MG63 (cell line): ENCODE measurements around the gene SLC30A5. TPM values are rescaled to one million over a fixed set of nuclear protein-coding genes. Genes with fewer than 3 reads are reported as not detected.
"Not testable (repeated sequence)": the region's sequence is repeated elsewhere in the genome, so short reads cannot be mapped to it uniquely, and the experiment has no call there.

Source experiments
- DNase-seq: peaks from one replicate; pipeline ENCODE4 v3.0.0-alpha.2; 2020
- H3K27me3 ChIP-seq: fragments of 250-450 bp; sonication (Bioruptor Pico); 2 replicates; pipeline ENCODE4 v1.5.1; 2020; ENCODE audit warnings: mild to moderate bottlenecking, moderate library complexity
- H3K36me3 ChIP-seq: fragments of 250-450 bp; sonication (Bioruptor Pico); 2 replicates; pipeline ENCODE4 v1.5.1; 2020; ENCODE audit warnings: mild to moderate bottlenecking, moderate library complexity
- H3K4me3 ChIP-seq: fragments of 250-450 bp; sonication (Bioruptor Pico); 2 replicates; pipeline ENCODE4 v1.5.1; 2020; ENCODE audit warnings: mild to moderate bottlenecking, moderate library complexity
- H3K9me3 ChIP-seq: fragments of 250-450 bp; sonication (Bioruptor Pico); 2 replicates; pipeline ENCODE4 v1.5.1; 2020; ENCODE audit warnings: mild to moderate bottlenecking, moderate library complexity
- total RNA-seq: library from RNA; depleted of rRNA; stranded (reverse); fragments of >200 nt; shearing (Covaris generic); gene quantifications from 2 replicates; pipeline ENCODE4 v1.2.3, GENCODE V29; 2014; ENCODE audit warnings: low replicate concordance; rRNA removed

The SLC30A5 gene
- total RNA-seq = 38.4 and 40.8 TPM in 2 replicates

- Histone ChIP-seq H3K4me3 (peak within 1 kb of the TSS; percentile 86), H3K9me3 (no peaks in the 10 kb centered on the region), H3K36me3 (peaks cover 32% of the 10 kb centered on the region), H3K27me3 (no peaks in the 10 kb centered on the region)
- peak; percentile 99 for DNase-seq
Measured at GRCh38 chr5:69093771-69094482, at the start of gene SLC30A5. TSS of gene SLC30A5 (plus strand) at chr5:69094014. CDS start at chr5:69094256, 242 bp downstream.

- H3K4me3 ChIP-seq, H3K27me3 ChIP-seq, DNase-seq, H3K36me3 ChIP-seq, H3K9me3 ChIP-seq: not testable (repeated sequence)
Measured at GRCh38 chr5:69045213-69045612, 48.6 kb upstream of the SLC30A5 start.

DNA sequence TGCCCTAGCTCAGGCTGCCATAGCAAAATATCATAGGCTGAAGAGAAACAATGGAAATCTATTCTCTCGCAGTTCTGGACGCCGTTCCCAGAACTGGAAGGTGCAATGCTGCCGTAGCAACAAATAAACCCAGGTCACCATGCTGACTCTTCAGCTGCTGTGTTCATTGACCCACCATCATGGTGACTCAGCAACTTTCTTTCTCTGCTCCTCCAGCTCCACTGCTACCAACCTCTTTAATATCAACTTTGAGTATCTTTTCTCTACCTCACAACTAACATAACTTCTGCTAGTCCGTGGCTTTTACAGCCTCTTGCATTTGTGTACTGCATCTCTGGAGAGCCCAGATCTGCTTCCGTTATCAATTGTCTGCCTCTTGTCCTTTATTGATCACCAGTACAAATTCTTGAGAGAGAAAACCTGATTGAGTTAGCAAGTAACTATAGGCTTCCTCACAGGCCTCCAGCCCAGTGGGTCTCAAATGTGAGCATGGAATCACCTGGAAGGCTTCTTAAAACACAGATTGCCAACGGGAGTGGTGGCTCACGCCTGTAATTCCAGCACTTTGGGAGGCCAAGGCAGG lies 47.3 kb upstream of the SLC30A5 start:
- Histone ChIP-seq H3K4me3 (no peak overlapping the region), H3K9me3 (no peaks in the 10 kb centered on the region), H3K36me3 (no peaks in the 10 kb centered on the region), H3K27me3 (no peaks in the 10 kb centered on the region)
- no peak for DNase-seq

DNA sequence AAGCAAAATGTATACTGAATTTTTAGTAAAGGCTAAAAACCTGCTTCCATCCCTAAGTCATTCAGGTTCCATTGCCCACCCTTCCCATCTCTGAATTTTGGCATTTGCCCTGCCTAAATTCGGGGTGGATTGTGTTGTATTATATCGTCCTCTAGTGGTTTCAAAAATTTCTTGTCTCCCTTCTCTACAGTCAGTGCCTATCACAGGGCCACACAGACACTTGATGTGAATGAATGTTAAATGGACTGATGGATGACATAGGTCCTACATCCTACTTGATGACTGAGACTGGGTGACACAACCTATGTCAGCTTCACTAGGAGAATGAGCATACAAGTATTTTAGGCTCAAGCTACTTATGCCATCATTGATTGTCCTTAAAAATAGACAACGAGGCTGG lies 45.6 kb upstream of the SLC30A5 start:
- Histone ChIP-seq H3K27me3 (no peaks in the 10 kb centered on the region), H3K9me3 (no peaks in the 10 kb centered on the region), H3K36me3 (no peaks in the 10 kb centered on the region), H3K4me3 (no peak overlapping the region)
- no peak for DNase-seq

DNA sequence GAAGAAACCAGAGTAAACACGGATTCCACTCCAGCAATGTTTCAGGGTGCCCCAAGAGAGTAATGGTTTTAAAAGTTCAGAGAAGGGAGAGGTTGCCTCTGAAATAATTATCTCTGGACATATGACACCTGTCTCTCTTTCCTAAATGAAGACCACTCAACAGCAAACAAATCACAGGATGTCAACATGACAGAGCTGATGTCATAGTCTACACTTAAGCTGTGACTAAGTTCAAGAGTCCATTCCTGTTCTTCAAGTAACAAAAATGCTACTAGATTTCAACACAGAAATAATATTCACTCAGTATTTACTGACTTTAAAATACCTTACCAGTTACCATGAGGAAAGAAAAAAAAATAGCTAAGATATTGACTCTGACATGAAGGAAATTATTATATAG lies 44.7 kb upstream of the SLC30A5 start:
- Histone ChIP-seq H3K4me3 (no peak overlapping the region), H3K36me3 (no peaks in the 10 kb centered on the region), H3K27me3 (no peaks in the 10 kb centered on the region), H3K9me3 (no peaks in the 10 kb centered on the region)
- no peak for DNase-seq

DNA sequence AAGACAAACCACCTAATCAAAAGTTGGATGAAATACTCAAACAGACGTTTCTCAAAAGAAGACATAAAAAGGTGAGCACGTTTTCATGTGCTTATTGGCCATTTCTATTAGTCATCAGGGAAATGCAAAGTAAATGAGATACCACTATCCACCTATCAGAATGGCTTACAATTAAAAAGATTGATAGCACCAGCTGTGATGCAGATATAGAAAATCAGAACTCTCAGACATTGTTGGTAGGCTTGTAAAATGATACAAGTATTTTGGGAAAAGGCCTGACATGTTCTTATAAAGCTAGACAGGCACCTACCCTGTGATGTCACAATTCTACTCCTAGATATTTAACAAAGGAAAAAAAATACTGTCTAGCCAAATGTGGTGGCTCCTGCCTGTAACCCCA lies 44.0 kb upstream of the SLC30A5 start:
- H3K4me3 ChIP-seq = no peak overlapping the region
- DNase-seq = no peak
- no peaks in the 10 kb centered on the region for H3K9me3 ChIP-seq
- H3K36me3 ChIP-seq = no peaks in the 10 kb centered on the region
- H3K27me3 ChIP-seq = no peaks in the 10 kb centered on the region

- DNase-seq = no peak
- Histone ChIP-seq H3K36me3 (no peaks in the 10 kb centered on the region), H3K4me3 (no peak overlapping the region), H3K27me3 (no peaks in the 10 kb centered on the region), H3K9me3 (no peaks in the 10 kb centered on the region)
Measured at GRCh38 chr5:69050214-69050613, 43.6 kb upstream of the SLC30A5 start.

DNA sequence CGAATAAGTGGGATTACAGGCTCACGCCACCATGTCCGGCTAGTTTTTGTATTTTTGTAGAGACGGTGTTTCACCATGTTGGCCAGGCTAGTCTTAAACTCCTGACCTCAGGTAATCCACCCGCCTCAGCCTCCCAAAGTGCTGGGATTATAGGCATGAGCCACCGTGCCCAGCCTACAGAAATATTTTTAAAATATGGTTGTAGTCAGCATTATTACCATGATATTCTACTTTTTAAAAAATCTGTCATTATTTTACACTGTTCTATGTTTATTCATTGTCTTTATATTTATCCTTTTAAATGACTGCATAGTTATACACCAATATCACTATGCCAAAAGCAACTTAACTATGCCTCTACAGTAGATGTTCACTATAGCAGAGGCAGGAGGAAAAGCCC lies 41.6 kb upstream of the SLC30A5 start:
- no peak for DNase-seq
- no peaks in the 10 kb centered on the region for H3K27me3 ChIP-seq
- H3K9me3 ChIP-seq = no peaks in the 10 kb centered on the region
- H3K4me3 ChIP-seq = no peak overlapping the region
- no peaks in the 10 kb centered on the region for H3K36me3 ChIP-seq

DNA sequence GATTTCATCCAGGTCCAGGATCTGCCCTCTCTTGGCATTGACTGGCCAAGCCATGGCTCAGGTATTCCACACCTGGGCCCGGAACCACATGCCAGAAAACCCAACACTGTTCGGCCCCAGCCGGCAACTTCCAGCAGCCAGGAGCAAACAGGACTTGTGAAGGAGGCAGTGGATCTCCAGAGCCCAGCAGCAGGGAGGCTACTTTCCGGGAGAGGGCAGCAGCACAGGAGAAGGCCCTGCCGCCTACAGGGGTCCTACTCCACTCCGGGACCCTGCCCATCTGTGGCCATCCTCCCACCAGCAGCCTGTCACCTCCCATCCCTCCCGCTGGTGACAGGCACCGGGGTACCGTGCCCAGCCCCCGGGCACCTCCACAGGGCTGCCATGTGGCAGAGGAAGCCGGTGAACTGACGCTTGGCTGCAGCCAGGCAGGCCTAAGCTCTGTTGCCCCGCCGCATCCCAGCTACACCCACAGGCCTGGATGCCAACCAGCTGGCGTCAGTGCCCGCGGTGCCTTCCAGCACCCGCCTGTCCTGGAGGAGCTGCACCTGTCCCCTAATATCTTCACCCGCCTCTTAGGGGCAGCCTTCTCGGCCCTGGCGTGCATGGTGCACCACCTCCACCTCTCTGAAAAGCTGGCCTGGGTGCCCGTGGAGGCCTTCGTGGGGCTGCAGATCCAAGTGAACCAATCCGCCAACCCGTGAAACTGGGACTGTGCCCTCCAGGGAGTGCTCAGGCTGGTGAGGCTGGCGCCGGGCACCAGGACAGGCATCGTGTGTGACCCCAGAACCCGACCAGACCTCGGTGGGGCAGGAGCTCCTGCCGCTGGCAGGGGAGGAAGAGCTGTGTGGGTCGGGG lies 18.9 kb upstream of the SLC30A5 start:
- Histone ChIP-seq H3K27me3 (no peaks in the 10 kb centered on the region), H3K9me3 (no peaks in the 10 kb centered on the region), H3K4me3 (no peak overlapping the region), H3K36me3 (no peaks in the 10 kb centered on the region)
- DNase-seq = no peak

DNA sequence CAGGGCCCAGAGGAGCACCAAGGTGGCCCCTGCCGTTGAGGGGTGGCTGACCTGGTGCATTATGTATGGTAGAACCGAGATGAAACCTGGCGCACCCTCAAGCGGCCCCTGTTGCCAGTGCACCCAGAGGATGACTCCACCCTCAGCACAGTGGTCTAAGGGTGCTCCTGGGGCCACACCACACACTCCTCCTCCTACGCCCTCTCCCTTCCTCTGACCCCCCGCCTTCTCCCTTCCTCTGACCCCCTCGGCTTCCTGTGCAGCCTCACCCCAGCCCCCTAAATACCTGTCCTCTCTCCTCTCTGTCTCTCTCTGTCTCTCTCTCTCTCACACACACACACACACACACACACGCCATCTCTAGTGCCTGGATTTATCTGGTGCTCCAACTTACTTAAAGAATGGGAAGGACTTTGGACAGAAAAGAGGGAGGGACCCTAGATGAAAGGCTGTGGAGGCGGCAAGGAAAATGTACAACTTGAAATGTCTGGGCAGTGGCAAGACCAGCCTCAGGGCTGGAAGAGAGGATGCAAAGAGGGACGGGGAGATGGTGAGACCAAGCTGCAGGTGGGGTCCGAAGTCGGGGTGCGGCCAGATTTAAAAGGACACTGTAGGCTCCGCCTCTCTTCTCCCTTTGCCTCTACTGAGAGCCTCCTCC lies 18.2 kb upstream of the SLC30A5 start:
- Histone ChIP-seq H3K36me3 (no peaks in the 10 kb centered on the region), H3K27me3 (no peaks in the 10 kb centered on the region), H3K9me3 (no peaks in the 10 kb centered on the region), H3K4me3 (no peak overlapping the region)
- DNase-seq = no peak

GRCh38 chr5:69078921-69079540 lies 14.8 kb upstream of the SLC30A5 start:
- Histone ChIP-seq H3K27me3 (no peaks in the 10 kb centered on the region), H3K36me3 (no peaks in the 10 kb centered on the region), H3K9me3 (no peaks in the 10 kb centered on the region), H3K4me3 (no peak overlapping the region)
- DNase-seq = peak; percentile 3

DNA sequence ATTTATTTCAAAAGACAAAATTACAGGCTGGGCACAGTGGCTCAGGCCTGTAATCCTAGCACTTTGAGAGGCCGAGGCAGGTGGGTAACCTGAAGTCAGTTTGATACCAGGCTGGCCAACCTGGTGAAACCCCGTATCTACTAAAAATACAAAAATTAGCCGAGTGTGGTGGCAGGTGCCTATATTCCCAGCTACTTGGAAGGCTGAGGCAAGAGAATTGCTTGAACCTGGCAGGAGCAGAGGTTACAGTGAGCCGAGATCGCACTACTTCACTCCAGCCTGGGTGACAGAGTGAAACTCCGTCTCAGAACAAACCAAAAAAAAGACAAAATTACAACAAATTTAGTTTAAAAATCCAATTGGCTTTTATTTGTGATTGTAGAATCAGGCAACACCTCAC lies 14.3 kb upstream of the SLC30A5 start:
- DNase-seq = no peak
- H3K9me3 ChIP-seq = no peaks in the 10 kb centered on the region
- no peak overlapping the region for H3K4me3 ChIP-seq
- no peaks in the 10 kb centered on the region for H3K36me3 ChIP-seq
- H3K27me3 ChIP-seq = no peaks in the 10 kb centered on the region

GRCh38 chr5:69083412-69083811 lies 10.4 kb upstream of the SLC30A5 start:
- DNase-seq = peak; percentile 21
- Histone ChIP-seq H3K9me3 (no peaks in the 10 kb centered on the region), H3K36me3 (no peaks in the 10 kb centered on the region), H3K4me3 (no peak overlapping the region), H3K27me3 (no peaks in the 10 kb centered on the region)

DNA sequence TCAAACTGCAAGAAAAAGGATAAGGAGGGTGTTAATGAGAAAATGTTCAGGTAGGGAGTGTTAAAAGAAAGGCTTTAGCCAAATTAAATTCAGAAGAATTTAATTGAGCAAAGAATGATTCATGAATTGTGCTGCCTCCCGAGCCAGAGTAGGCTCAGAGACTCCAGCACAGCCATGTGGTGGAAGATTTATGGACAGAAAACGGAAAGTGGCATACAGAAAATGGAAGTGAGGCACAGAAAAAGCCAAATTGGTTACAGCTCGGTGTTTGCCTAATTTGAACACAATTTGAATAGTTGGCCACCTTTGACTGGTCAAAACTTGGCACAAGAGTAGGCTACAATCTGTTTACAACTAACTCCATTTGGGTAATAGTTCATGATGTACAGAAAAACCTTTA lies 9.6 kb upstream of the SLC30A5 start:
- H3K9me3 ChIP-seq = no peaks in the 10 kb centered on the region
- DNase-seq = no peak
- no peaks in the 10 kb centered on the region for H3K36me3 ChIP-seq
- H3K4me3 ChIP-seq = no peak overlapping the region
- no peaks in the 10 kb centered on the region for H3K27me3 ChIP-seq

DNA sequence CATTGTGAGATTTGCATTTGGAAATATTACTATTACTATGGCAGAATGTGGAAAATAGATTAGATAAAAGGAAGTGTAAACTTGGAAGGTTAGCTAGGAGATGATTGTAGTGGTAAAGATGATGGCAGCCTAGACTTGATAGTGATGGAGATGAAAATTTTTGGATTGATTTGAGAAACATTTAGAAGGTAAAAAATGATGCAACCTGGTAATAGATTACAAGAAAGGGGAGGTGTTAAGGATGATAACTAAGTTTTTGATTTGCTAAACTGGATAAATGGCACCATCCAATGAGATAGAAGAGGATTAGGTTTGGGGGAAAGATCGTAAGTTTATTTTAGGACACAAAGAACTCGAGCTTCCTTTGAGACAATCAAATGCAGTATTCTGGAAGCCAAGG lies 8.9 kb upstream of the SLC30A5 start:
- H3K27me3 ChIP-seq = no peaks in the 10 kb centered on the region
- no peak for DNase-seq

DNA sequence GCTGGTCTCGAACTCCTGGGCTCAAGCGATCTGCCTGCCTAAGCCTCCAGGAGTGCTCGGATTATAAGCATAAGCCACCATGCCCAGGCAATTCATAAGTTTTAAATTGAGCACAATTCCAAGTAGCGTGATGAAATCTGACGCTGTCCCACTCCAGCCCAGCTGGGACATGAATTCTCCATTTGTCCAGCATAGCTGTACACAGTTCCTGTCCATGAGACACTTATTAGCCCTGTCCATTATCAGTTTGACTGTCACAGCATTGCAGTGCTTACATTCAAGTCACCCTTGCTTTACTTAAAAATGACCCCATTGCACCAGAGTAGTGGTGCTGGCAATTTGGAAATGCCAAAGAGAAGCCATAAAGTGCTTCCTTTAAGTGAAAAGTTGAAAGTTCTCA lies 7.6 kb upstream of the SLC30A5 start:
- Histone ChIP-seq H3K27me3 (no peaks in the 10 kb centered on the region), H3K4me3 (no peak overlapping the region), H3K36me3 (no peaks in the 10 kb centered on the region), H3K9me3 (no peaks in the 10 kb centered on the region)
- DNase-seq = no peak

More for the DNA sequence above, 8.9 kb upstream of the SLC30A5 start:
- Histone ChIP-seq H3K36me3 (no peaks in the 10 kb centered on the region), H3K4me3 (no peak overlapping the region), H3K9me3 (no peaks in the 10 kb centered on the region)

DNA sequence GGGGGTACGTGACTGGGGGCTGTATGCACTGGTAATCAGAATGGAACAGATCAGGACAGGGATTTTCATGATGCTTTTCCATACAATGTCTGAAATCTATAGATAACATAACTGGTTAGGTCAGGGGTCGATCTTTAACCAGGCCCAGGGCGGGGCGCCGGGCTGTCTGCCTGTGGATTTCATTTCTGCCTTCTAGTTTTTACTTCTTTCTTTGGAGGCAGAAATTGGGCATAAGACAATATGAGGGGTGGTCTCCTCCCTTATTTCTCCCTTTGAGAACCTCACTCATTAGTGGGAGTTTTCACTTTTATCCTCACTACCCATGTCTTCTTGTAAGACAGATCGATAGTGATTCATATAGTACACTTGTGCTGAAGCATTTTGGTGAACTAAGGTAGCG lies 5.8 kb upstream of the SLC30A5 start:
- H3K27me3 ChIP-seq, H3K4me3 ChIP-seq, H3K9me3 ChIP-seq, H3K36me3 ChIP-seq, DNase-seq: not testable (repeated sequence)
